Skin epidermis (tissue), 12 donors: Measurements from ENCODE around the gene PCDHA5.
"Not testable (repeated sequence)": the region's sequence is repeated elsewhere in the genome, so short reads cannot be mapped to it uniquely, and the experiment has no call there.

Experiments
- H3K27ac ChIP-seq, 21 experiments: fragments of 200-600 bp; sonication (generic) in 11 of 21; one replicate each; pipeline ENCODE4 v1.5.0; 2020; ENCODE audit warnings: mild to moderate bottlenecking in 3 of 21, inconsistent platforms in 2 of 21, moderate library complexity in 2 of 21
- H3K4me3 ChIP-seq, 7 experiments: fragments of 200-600 bp; sonication (generic) in 2 of 7; one replicate each; pipeline ENCODE4 v1.5.0; 2020; ENCODE audit warnings: inconsistent platforms in 2 of 7, mild to moderate bottlenecking in 2 of 7, moderate library complexity in 1 of 7

PCDHA5 gene

DNA sequence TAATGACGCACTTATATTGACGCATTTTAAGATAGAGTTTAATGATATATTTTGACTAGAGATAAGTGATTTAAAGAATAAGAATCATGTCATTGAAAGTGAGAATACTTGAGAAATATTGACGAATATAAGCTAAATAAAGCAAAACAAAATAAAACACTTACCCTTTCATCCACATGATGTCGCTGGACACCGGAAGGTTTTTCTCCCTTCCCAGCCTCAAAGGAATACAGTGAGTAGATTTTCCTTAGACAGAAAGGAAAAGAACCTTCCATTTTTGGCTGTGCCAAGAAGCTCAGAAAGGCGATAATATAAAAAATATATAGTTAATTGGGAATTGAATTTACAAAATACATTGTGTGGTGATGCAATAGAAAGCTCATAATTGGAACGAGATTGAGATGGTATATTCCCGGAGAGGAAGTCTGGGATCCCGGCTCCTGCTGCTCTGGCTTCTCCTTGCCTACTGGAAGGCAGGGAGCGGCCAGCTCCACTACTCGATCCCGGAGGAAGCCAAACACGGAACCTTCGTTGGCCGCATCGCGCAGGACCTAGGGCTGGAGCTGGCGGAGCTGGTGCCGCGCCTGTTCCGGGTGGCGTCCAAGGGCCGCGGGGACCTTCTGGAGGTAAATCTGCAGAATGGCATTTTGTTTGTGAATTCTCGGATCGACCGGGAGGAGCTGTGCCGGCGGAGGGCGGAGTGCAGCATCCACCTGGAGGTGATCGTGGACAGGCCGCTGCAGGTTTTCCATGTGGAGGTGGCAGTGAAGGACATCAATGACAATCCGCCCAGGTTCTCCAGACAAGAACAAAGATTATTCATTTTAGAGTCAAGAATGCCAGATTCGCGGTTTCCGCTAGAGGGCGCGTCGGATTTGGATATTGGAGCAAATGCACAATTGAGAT, at the start of gene PCDHA5:
Gene PCDHA5, plus strand, starts transcription at position 239 of the 906 bp plus-strand sequence.
- H3K4me3 ChIP-seq: peak within 1 kb of the TSS in 1 of 7 experiments; percentile 12

DNA sequence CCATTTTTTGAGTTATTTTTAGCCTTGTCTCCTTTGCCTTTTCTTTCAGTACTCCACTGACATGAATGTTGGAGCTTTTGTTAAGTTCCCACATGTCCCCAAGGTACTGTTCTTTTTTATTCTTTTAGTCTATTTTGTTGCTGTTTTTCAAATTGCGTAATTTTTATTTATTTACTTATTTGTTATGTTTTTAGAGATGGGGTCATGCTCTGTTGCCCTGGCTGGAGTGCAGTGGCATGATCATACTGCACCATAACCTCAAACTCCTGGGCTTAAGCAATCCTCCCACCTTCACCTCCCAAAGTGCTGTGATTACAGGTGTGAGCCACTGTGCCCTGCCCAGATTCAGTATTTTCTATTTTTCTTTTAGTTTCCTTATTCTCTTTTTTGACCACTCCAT, 40.9 kb upstream of the PCDHA5 start:
- H3K27ac ChIP-seq: no peak overlapping the region
- no peak overlapping the region for H3K4me3 ChIP-seq

More for the DNA sequence above, at the start of gene PCDHA5:
- H3K27ac ChIP-seq: no peak within 1 kb of the TSS

DNA sequence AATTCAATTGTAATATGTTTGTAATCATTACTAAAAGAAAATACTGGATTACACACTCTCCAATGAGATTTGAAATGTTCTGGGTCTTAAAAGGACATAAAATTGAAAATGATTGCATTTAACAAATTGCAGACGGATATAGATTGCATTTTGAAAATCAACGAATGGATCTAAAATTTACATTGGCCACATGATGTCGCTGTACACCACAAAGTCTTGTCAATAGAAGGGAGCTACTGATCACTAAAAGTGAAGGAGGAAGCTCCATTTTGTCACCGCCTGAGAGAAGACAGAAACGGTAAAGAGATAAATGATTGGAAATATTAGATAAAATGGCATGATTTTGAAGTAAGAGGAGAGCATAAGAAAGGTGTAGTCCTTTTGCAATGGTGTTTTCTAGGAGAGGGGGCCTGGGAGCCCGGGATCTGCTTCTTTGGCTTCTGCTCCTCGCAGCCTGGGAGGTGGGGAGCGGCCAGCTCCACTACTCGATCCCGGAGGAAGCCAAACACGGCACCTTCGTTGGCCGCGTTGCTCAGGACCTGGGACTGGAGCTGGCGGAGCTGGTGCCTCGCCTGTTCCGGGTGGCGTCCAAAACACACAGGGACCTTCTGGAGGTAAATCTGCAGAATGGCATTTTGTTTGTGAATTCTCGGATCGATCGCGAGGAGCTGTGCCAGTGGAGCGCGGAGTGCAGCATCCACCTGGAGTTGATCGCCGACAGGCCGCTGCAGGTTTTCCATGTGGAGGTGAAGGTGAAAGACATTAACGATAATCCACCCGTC, 35.3 kb upstream of the PCDHA5 start, which contains the start of gene PCDHA1:
Gene PCDHA1, plus strand, starts transcription at position 236 of the 782 bp plus-strand sequence.
- no peak within 1 kb of the TSS for H3K4me3 ChIP-seq
- H3K27ac ChIP-seq: no peak within 1 kb of the TSS

DNA sequence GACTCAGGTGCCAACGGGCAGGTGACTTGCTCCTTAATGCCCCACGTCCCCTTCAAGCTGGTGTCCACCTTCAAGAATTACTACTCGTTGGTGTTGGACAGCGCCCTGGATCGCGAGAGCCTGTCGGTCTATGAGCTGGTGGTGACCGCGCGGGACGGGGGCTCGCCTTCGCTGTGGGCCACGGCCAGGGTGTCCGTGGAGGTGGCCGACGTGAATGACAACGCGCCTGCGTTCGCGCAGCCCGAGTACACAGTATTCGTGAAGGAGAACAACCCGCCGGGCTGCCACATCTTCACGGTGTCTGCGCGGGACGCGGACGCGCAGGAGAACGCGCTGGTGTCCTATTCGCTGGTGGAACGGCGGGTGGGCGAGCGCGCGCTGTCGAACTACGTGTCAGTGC, 34.0 kb upstream of the PCDHA5 start:
- not testable (repeated sequence) for H3K27ac ChIP-seq, H3K4me3 ChIP-seq

DNA sequence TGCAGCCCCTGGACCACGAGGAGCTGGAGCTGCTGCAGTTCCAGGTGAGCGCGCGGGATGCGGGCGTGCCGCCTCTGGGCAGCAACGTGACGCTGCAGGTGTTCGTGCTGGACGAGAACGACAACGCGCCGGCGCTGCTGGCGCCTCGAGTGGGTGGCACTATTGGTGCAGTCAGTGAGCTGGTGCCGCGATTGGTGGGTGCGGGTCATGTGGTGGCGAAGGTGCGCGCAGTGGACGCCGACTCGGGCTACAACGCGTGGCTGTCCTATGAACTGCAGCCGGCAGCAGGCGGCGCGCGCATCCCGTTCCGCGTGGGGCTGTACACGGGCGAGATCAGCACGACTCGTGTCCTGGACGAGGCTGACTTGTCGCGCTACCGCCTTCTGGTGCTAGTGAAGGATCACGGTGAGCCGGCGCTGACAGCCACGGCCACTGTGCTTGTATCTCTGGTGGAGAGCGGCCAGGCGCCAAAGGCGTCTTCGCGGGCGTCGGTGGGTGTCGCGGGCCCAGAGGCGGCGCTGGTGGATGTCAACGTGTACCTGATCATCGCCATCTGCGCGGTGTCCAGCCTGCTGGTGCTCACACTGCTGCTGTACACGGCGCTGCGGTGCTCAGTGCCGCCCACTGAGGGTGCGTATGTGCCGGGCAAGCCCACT, 33.4 kb upstream of the PCDHA5 start:
- not testable (repeated sequence) for H3K4me3 ChIP-seq, H3K27ac ChIP-seq

DNA sequence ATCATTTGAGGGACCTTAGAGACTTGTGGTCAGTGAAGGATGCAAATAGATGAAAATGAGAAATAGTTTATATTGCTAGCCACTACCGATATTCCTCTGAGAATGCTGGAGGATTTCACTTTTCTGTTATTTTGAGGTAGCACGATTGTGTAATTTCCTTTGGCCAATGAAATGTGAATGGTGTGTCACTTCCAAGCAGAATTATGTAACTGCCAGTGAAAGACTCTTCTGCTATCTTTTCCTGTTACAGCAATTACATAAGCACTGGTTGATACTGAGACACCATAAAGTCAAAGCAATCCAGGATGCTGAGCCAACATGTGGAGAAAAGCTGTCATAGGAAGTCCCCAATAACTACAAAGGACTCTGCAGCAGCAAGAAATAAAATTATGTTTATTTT, 30.3 kb upstream of the PCDHA5 start:
- Histone ChIP-seq H3K27ac (no peak overlapping the region), H3K4me3 (no peak overlapping the region)

DNA sequence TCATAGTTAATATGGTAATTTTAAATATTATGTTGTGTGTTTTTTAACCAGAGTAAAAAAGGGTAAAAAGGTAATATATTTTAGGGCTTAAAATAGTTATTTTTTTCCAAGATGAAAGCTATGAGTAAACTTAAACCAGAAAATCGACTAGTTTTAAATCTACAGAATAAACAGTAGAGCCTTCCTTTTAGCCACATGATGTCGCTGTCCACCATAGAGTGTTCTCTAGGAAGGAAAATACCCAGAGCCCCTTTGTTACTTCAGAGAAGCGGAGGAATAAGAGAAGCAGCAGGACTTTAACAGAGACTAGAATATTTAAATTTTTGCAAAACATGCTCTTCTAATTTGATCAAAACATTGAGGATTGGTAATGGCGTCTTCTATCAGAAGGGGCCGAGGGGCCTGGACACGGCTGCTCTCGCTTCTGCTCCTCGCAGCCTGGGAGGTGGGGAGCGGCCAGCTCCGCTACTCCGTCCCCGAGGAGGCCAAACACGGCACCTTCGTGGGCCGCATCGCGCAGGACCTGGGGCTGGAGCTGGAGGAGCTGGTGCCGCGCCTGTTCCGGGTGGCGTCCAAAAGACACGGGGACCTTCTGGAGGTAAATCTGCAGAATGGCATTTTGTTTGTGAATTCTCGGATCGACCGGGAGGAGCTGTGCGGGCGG, 26.7 kb upstream of the PCDHA5 start, which contains the start of gene PCDHA2:
Gene PCDHA2, plus strand, starts transcription at position 258 of the 664 bp plus-strand sequence.
- Histone ChIP-seq H3K4me3 (no peak within 1 kb of the TSS), H3K27ac (no peak within 1 kb of the TSS)

DNA sequence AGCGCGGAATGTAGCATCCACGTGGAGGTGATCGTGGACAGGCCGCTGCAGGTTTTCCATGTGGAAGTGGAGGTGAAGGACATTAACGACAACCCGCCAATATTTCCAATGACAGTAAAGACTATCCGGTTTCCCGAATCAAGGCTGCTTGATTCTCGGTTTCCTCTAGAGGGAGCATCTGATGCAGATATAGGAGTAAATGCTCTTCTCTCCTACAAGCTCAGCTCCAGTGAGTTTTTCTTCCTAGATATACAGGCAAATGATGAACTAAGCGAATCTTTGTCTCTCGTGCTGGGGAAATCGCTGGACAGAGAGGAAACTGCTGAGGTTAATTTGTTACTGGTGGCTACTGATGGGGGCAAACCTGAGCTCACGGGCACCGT, 26.2 kb upstream of the PCDHA5 start:
- Histone ChIP-seq H3K4me3 (no peak overlapping the region), H3K27ac (no peak overlapping the region)

DNA sequence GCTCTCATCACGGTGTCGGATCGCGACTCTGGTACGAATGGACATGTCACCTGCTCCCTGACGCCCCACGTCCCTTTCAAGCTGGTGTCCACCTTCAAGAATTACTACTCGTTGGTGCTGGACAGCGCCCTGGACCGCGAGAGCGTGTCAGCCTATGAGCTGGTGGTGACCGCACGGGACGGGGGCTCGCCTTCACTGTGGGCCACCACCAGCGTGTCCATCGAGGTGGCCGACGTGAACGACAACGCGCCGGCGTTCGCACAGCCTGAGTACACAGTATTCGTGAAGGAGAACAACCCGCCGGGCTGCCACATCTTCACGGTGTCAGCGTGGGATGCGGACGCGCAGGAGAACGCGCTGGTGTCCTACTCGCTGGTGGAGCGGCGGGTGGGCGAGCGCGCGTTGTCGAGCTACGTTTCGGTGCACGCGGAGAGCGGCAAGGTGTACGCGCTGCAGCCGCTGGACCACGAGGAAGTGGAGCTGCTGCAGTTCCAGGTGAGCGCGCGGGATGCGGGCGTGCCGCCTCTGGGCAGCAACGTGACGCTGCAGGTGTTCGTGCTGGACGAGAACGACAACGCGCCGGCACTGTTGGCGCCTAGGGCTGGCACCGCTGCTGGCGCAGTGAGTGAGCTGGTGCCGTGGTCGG, 25.2 kb upstream of the PCDHA5 start:
- H3K4me3 ChIP-seq: not testable (repeated sequence)

DNA sequence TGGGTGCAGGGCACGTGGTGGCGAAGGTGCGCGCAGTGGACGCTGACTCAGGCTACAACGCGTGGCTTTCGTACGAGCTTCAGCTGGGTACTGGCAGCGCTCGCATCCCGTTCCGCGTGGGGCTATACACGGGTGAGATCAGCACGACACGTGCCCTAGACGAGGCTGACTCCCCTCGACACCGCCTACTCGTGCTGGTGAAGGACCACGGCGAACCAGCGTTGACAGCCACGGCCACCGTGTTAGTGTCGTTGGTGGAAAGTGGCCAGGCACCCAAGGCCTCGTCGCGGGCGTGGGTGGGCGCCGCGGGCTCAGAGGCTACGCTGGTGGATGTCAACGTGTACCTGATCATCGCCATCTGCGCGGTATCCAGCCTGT, 24.7 kb upstream of the PCDHA5 start:
- Histone ChIP-seq H3K4me3 (no peak overlapping the region), H3K27ac (no peak overlapping the region)

More for the DNA sequence above, 25.2 kb upstream of the PCDHA5 start:
- H3K27ac ChIP-seq: not testable (repeated sequence)

DNA sequence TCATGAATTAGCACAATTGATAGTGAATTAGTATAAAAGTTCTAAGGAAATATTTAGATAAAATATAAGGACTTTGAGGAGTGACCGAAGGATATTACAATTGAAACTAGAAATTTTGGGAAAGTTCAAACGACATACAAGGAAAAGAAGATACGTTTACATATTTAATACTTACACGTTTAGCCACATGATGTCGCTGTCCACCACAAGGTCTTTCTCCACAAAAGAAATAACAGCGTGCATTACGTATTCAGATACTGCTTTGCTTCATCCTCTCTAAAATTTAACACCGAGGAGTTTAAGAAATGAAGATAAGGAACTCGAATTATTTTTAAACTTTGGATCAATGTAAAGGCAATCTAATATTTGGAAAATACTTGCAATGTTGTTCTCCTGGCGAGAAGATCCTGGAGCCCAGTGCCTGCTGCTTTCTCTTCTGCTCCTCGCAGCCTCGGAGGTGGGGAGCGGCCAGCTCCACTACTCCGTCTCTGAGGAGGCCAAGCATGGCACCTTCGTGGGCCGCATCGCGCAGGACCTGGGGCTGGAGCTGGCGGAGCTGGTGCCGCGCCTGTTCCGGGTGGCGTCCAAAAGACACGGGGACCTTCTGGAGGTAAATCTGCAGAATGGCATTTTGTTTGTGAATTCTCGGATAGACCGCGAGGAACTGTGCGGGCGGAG, 20.5 kb upstream of the PCDHA5 start, which contains the start of gene PCDHA3:
Gene PCDHA3, plus strand, starts transcription at position 242 of the 678 bp plus-strand sequence.
- Histone ChIP-seq H3K27ac (no peak within 1 kb of the TSS), H3K4me3 (peak within 1 kb of the TSS in 1 of 7 experiments; percentile 12)

DNA sequence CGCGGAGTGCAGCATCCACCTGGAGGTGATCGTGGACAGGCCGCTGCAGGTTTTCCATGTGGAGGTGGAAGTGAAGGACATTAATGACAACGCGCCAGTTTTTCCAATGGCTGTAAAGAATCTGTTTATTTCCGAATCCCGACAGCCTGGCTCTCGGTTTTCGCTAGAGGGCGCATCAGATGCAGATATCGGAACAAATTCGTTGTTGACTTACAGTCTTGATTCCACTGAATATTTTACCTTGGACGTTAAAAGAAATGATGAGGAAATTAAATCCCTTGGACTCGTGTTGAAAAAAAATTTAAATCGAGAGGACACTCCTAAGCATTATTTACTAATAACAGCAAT, 19.9 kb upstream of the PCDHA5 start:
- peak overlapping the region in 1 of 7 experiments; percentile 12 for H3K4me3 ChIP-seq
- H3K27ac ChIP-seq: no peak overlapping the region

DNA sequence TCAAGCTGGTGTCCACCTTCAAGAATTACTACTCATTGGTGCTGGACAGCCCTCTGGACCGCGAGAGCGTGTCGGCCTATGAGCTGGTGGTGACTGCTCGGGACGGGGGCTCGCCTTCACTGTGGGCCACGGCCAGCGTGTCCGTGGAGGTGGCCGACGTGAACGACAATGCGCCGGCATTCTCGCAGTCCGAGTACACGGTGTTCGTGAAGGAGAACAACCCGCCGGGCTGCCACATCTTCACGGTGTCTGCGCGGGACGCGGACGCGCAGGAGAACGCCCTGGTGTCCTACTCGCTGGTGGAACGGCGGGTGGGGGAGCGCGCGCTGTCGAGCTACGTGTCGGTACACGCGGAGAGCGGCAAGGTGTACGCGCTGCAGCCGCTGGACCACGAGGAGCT, 19.0 kb upstream of the PCDHA5 start:
- not testable (repeated sequence) for H3K27ac ChIP-seq, H3K4me3 ChIP-seq

DNA sequence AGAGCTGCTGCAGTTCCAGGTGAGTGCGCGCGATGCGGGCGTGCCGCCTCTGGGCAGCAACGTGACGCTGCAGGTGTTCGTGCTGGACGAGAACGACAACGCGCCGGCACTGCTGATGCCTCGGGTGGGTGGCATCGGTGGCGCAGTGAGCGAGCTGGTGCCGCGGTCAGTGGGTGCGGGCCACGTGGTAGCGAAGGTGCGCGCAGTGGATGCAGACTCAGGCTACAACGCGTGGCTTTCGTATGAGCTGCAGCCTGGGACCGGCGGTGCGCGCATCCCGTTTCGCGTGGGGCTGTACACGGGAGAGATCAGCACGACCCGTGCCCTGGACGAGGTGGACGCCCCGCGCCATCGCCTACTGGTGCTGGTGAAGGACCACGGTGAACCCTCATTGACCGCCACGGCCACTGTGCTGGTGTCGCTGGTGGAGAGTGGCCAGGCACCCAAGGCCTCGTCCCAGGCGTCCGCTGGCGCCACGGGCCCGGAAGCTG, 18.6 kb upstream of the PCDHA5 start:
- Histone ChIP-seq H3K4me3 (no peak overlapping the region), H3K27ac (no peak overlapping the region)

DNA sequence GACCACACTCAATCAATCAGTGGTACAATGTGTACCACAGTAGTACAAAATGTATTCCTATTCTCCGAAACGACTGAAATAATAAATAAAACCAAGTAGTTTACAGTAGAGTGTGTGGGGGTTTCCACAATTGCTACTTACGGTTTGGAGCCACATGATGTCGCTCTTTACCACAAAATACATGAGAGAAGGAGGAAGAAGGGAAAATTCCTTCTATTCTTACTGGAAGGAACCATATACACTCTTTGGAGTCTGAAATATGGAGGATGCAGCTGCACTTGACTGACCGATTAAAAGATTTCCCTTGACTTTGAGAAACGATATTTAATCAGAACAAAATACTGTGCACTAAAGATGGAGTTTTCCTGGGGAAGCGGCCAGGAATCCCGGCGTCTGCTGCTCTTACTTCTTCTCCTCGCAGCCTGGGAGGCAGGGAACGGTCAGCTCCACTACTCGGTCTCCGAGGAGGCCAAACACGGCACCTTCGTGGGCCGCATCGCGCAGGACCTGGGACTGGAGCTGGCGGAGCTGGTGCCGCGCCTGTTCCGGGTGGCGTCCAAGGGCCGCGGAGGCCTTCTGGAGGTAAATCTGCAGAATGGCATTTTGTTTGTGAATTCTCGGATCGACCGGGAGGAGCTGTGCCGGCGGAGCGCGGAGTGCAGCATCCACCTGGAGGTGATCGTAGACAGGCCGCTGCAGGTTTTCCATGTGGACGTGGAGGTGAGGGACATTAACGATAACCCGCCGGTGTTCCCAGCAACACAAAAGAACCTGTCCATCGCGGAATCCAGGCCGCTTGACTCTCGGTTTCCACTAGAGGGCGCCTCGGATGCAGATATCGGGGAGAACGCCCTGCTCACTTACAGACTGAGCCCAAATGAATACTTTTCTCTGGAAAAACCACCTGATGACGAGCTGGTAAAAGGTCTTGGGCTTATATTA, 14.3 kb upstream of the PCDHA5 start, which contains the start of gene PCDHA4:
Gene PCDHA4, plus strand, starts transcription at position 235 of the 942 bp plus-strand sequence.
- Histone ChIP-seq H3K27ac (no peak within 1 kb of the TSS), H3K4me3 (peak within 1 kb of the TSS in 6 of 7 experiments; percentile 9 to 28 (median 10))

DNA sequence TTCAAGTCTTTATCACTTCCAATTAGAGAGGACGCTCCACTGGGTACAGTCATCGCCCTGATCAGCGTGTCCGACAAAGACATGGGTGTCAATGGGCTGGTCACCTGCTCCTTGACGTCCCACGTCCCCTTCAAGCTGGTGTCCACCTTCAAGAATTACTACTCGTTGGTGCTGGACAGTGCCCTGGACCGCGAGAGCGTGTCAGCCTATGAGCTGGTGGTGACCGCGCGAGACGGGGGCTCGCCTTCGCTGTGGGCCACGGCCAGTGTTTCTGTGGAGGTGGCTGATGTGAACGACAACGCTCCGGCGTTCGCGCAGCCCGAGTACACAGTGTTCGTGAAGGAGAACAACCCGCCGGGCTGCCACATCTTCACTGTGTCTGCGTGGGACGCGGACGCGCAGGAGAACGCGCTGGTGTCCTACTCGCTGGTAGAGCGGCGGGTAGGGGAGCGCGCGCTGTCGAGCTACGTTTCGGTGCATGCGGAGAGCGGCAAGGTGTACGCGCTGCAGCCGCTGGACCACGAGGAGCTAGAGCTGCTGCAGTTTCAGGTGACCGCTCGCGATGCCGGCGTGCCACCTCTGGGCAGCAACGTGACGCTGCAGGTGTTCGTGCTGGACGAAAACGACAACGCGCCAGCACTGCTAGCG, 13.0 kb upstream of the PCDHA5 start:
- H3K27ac ChIP-seq, H3K4me3 ChIP-seq: not testable (repeated sequence)

DNA sequence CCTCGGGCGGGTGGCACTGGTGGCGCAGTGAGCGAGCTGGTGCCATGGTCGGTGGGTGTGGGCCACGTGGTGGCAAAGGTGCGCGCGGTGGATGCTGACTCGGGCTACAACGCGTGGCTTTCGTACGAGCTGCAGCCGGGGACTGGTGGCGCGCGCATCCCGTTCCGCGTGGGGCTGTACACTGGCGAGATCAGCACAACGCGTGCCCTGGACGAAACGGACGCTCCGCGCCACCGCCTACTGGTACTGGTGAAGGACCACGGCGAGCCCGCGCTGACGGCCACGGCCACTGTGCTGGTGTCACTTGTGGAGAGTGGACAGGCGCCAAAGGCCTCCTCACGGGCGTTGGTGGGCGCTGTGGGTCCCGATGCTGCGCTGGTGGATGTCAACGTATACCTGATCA, 12.5 kb upstream of the PCDHA5 start:
- H3K4me3 ChIP-seq: no peak overlapping the region
- no peak overlapping the region for H3K27ac ChIP-seq
